ENCODE results near the gene CCNDBP1. TPM values are rescaled to one million over a fixed set of nuclear protein-coding genes. Genes with fewer than 3 reads are reported as not detected.

CCNDBP1 gene
- total RNA-seq, 6 experiments from 2014 or later: 20.2 to 30.5 (median 22.9) TPM

DNA sequence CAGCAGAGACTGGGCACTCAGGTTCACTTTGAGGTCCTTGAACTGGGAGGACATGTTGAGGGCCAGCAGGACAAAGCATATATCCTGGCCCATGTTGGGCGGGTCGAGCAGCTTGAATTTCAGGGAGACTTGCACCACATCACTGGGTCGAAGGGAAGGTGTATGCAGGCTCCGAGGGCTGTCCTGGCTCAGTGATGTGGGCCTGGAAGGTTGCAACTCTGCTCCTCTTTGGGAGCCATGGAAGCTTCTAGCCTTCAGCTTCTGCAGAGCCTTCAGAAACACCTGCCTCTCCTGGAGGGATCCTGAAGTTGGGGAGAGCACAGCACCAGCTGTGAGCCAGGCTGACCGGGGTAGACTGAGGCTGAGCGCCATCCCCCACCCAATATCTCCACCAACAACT lies 50.3 kb downstream of the CCNDBP1 start:
- Histone ChIP-seq H3K27me3 (no peaks in the 10 kb centered on the region), H3K4me3 (no peak overlapping the region), H3K27ac (no peak overlapping the region), H3K9me3 (no peaks in the 10 kb centered on the region), H3K36me3 (no peaks in the 10 kb centered on the region), H3K4me1 (no peaks in the 10 kb centered on the region)
- intact Hi-C loops (cut with DNase I): loop anchor here in 1 of 2 donors (10.0 kb wide), 1 partner anchor 49 kb away; no protein-coding TSS in a partner anchor
- WGBS (ENCODE audit: insufficient coverage, low coverage, low lambda C conversion rate, missing lambda C conversion rate): no CpG with 5 or more reads among the region's 6 CpGs
- TF ChIP-seq POLR2A (IDR thresholded peaks at IDR 0.05): no peak
- TF ChIP-seq, protein P1, sequence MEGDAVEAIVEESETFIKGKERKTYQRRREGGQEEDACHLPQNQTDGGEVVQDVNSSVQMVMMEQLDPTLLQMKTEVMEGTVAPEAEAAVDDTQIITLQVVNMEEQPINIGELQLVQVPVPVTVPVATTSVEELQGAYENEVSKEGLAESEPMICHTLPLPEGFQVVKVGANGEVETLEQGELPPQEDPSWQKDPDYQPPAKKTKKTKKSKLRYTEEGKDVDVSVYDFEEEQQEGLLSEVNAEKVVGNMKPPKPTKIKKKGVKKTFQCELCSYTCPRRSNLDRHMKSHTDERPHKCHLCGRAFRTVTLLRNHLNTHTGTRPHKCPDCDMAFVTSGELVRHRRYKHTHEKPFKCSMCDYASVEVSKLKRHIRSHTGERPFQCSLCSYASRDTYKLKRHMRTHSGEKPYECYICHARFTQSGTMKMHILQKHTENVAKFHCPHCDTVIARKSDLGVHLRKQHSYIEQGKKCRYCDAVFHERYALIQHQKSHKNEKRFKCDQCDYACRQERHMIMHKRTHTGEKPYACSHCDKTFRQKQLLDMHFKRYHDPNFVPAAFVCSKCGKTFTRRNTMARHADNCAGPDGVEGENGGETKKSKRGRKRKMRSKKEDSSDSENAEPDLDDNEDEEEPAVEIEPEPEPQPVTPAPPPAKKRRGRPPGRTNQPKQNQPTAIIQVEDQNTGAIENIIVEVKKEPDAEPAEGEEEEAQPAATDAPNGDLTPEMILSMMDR (IDR thresholded peaks at IDR 0.05): no peak
- DNase-seq (no peak), ATAC-seq (no peak)

DNA sequence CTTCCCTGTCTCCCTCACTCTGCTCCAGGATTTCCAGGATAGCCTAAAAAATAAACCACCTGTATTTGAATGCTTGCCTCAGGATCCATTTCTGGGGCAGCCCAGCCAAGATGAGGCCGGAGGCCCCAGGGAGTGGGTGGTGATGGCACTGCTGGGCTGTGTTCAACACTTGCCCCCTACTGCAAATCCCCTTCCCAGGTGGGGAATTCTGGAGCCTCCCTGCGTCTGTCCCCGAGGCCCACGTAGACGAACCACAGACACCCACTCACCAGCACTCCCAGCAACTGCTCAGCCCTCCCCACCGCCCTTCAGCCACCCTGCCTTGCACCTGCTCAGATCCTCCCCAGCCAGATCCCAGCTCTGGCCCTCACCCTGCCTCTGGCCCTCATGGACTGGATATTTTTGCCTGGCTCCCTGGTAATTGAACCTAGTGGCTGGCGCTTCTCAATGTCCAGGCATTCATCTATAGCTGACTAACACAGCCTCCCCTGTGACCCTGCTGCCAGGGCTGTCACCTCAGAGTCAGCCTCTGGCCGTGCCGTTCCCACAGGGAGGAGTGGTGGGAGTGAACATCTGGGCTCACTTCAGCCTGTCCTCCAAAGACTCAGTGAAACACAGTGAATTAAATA lies 52.8 kb downstream of the CCNDBP1 start:
- no peaks in the 10 kb centered on the region for H3K9me3 ChIP-seq
- no peaks in the 10 kb centered on the region for H3K36me3 ChIP-seq
- intact Hi-C loops (cut with DNase I): loop anchor here in 1 of 2 donors (10.0 kb wide), 1 partner anchor 47 kb away; no protein-coding TSS in a partner anchor
- H3K4me3 ChIP-seq: no peak overlapping the region
- 86% methylated on average over 5 of the region's 9 CpGs for WGBS (ENCODE audit: insufficient coverage, low coverage, low lambda C conversion rate, missing lambda C conversion rate)
- no peaks in the 10 kb centered on the region for H3K27me3 ChIP-seq
- ATAC-seq: no peak
- H3K4me1 ChIP-seq: no peaks in the 10 kb centered on the region
- H3K27ac ChIP-seq: no peak overlapping the region
- no peak for TF ChIP-seq POLR2A (IDR thresholded peaks at IDR 0.05)
- TF ChIP-seq, protein P1 (IDR thresholded peaks at IDR 0.05): no peak
- DNase-seq: peak in 1 of 3 donors; percentile 23

DNA sequence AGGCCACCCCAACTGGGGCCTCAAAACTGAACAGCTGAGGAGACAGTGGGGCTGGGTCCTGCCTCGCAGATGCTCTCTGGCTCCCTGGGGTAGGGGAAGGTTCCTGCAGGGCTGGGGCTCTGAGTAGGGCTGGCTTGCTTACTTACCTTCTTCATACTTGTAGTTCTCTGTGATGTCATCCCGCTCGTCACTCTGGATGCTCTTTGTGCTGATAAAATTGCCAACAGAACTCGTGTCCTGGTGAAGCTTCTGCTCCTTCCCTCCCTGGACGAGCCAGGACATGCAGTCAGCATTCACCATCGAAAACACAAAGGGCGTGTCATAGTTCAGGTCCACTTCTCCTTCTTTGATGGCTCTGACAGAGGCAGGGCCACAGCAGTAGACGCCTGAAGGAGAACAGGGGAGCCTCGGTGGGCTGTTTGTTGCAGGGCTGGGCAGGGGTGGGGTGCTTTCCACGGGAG lies 53.5 kb downstream of the CCNDBP1 start:
- Histone ChIP-seq H3K27me3 (no peaks in the 10 kb centered on the region), H3K27ac (no peak overlapping the region), H3K4me3 (no peak overlapping the region), H3K4me1 (no peaks in the 10 kb centered on the region), H3K36me3 (no peaks in the 10 kb centered on the region), H3K9me3 (no peaks in the 10 kb centered on the region)
- WGBS (ENCODE audit: insufficient coverage, low coverage, low lambda C conversion rate, missing lambda C conversion rate): 49% methylated on average over 5 of the region's 10 CpGs
- TF ChIP-seq, protein P1 (IDR thresholded peaks at IDR 0.05): no peak
- TF ChIP-seq POLR2A (IDR thresholded peaks at IDR 0.05): no peak
- intact Hi-C loops (cut with DNase I): loop anchor here in 1 of 2 donors (10.0 kb wide), 1 partner anchor 46 kb away; no protein-coding TSS in a partner anchor
- DNase-seq (peak in 1 of 3 donors; percentile 32), ATAC-seq (no peak)

DNA sequence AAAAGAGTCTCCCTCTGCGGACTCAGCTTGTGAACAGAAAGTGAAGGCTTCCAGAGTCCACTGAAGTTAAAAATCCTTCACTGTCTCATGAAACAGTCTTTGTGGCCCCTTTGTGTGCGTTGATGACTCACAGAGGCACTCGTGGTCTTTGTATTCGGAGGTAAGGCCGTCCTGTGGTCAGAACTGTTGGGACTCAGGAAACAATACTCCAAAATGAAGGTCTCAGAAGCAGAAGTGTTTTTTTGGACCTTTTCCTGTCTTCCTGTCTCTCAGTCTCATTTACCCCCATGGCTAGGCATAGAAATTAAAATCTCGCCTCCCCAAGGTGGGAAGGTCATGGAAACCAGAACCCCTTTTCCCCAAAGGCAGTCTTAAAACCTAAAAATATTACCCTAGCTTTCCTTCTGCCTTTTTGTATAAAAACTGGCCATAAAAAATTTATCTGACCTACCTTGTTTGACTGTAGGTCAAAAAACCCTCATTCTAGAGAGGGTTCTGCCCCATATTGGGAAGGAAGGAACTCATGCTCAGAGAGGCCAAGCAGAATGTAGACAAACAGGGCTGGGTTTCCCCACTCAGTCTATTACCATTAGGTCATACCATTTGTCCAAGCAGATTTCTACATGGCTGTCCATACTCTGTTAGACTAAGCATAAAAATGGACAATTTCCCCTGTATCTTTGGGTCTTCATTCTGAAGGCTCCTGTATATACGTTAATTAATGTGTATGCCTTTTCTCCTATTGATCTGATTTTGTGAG lies 54.7 kb downstream of the CCNDBP1 start:
- intact Hi-C loops (cut with DNase I): loop anchor here in 1 of 2 donors (10.0 kb wide), 1 partner anchor 45 kb away; no protein-coding TSS in a partner anchor
- TF ChIP-seq POLR2A (IDR thresholded peaks at IDR 0.05): no peak
- TF ChIP-seq, protein P1 (IDR thresholded peaks at IDR 0.05): no peak

More for the DNA sequence above, 54.7 kb downstream of the CCNDBP1 start:
- H3K4me1 ChIP-seq: no peaks in the 10 kb centered on the region
- H3K9me3 ChIP-seq: no peaks in the 10 kb centered on the region
- WGBS (ENCODE audit: insufficient coverage, low coverage, low lambda C conversion rate, missing lambda C conversion rate): 59% methylated on average over 3 of the region's 7 CpGs
- H3K4me3 ChIP-seq: no peak overlapping the region
- ATAC-seq: no peak
- no peaks in the 10 kb centered on the region for H3K36me3 ChIP-seq
- no peak overlapping the region for H3K27ac ChIP-seq
- peak in 1 of 3 donors; percentile 13 for DNase-seq
- H3K27me3 ChIP-seq: no peaks in the 10 kb centered on the region
